DMS153 (cell line): ENCODE measurements around the gene METTL8.
A peak's percentile ranks its signal among the peaks of the same experiment; 100 is the strongest.
"Not testable (repeated sequence)": the region's sequence is repeated elsewhere in the genome, so short reads cannot be mapped to it uniquely, and the experiment has no call there.

ENCODE experiments used
- DNase-seq: peaks from one replicate; lab custom pipeline; 2025; lab: John Stamatoyannopoulos, UW

Gene METTL8

DNA sequence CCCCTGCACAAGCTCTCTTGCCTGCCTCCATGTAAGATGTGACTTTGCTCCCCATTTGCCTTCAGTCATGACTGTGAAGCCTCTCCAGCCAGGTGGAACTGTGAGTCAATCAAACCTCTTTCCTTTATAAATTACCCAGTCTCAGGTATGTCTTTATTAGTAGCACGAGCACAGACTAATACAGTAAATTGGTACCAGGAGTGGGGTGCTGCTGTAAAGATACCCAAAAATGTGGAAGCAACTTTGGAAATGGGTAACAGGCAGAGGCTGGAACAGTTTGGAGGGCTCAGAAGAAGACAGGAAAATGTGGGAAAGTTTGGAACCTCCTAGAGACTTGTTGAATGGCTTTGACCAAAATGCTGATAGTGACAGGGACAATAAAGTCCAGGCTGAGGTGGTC, 122.2 kb downstream of the METTL8 start:
- DNase-seq = not testable (repeated sequence)

DNA sequence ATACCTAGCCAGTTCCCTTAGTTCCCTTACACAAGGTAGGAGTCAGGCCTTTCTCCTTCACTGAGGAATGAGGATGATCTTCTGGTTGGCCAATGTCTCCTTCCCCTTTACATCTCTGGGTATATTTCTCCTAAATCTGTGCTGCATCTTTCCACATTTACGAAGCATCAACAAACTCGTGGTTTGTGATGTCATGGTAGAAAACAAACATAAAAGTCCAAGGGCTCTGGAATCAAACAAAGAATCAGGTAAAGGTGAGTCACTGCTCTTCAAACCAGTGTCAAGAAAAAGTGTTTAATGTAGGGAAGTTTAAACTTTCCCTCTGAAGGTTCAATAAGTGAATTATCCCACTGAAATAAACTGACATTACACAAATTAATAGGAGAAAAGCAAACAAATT, 122.9 kb downstream of the METTL8 start:
- DNase-seq = no peak

GRCh38 chr2:171309455-171310286, 124.1 kb downstream of the METTL8 start:
- DNase-seq = no peak

DNA sequence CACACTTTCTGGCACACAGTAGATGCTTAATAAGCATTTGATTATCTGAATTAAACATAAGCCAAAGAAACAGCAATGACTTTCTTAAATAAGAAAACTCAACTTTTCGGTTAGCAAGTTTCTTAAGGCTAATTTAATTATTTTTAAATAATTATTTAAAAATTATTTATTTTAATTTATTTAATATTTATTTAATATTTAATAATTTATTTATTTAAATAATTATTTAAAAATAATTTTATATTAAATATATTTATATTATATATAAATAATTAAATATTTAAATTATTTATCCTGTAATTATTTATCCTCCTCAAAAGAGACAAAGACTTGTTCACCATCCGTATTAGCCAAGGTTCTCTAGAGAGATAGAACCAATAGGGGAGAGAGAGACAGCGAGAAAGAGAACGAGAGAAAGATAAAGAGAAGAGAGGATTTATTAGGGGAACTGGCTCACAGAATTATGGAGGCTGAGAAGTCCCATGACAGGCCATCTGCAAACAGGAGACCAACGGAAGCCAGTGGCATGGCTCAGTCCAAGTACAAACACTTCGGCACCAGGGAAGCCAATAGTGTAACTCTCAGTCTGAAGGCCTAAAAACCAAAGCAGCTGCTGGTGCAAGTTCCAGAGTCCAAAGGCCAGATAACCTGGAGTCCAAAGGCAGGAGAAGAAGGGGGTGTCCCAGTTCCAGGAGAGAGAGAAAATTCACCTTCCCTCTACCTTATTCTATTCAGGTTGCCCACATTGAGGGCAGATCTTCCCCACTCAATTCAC, 125.3 kb downstream of the METTL8 start:
- no peak for DNase-seq

DNA sequence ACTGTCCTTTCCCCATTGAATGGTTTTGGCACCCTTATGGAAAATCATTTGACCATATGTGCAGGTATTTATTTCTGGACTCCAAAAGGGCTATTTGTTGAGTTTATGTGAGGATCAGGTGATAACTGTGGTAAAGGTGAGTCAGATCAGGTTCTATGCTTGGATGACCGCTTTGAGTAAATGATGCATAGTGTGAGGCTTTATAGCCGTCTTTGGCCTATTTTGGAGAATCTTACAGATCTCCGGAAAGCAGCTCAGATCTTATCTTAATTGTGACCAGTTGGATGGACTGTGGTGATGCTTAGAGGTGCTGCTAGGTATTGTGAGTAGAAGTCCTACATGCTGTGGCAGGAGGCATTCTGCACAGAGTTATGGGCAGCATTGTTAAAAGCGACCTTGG, 126.2 kb downstream of the METTL8 start:
- DNase-seq = no peak

GRCh38 chr2:171297956-171298355, 135.8 kb downstream of the METTL8 start:
- no peak for DNase-seq

DNA sequence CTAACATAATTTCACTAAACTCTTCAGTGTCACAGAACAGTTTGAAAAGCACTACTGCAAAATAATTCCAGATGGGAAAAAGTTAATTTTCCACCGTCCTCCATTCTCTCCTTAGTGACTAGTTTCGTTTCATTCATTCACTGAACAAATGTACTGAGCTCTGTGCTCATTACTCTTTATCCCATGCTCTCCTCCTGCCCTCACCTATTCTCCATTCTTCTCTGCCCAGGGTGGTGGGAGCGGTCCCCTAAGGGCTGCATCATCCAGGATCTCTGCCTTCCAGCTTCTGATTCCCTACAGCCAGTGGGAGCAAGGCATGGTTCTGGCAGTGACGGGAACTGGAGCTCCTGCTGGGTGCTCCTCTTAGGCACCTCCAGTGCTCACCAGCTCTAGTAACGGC, 139.2 kb downstream of the METTL8 start:
- no peak for DNase-seq

GRCh38 chr2:171293661-171294060, 140.1 kb downstream of the METTL8 start:
- DNase-seq = no peak

DNA sequence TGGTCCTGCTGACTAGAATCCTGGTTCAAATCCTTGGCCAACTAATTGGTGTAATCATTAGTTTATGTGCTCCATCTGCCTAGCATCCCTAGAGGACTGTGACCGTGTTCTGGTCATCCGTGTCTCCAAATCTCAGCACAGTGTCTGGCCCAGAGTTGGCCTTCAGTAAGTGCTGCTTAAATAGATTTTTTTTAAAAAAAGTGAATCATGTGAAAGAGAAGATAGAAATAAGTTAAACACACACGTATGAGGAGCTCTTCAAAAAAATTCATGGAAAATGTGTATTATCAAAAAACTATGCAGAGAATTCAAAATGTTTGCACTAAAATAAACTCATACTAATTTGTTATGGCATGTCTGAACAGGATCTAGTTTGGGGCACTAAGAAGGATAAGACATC, 143.8 kb downstream of the METTL8 start:
- DNase-seq = no peak

GRCh38 chr2:171289316-171289715, 144.5 kb downstream of the METTL8 start:
- no peak for DNase-seq

DNA sequence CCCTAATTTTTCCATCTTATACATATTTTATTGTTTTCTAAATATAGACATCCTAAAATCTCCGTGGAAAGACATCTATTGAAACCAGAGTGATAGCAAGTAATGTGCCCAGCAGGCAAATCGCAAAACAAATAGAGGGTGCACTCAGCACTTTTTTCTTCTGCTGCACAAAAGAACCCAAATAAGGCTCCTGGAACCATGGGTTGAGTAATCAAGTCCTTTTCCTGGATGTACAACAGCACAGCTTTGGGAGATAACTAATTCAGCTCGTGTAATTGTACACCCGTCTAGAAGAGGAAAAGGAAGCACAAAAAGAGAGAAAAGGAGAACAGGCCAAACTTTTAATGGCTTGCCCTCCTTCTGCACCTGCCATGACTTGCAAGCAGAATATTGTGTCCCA, 146.2 kb downstream of the METTL8 start:
- DNase-seq = peak; percentile 45

DNA sequence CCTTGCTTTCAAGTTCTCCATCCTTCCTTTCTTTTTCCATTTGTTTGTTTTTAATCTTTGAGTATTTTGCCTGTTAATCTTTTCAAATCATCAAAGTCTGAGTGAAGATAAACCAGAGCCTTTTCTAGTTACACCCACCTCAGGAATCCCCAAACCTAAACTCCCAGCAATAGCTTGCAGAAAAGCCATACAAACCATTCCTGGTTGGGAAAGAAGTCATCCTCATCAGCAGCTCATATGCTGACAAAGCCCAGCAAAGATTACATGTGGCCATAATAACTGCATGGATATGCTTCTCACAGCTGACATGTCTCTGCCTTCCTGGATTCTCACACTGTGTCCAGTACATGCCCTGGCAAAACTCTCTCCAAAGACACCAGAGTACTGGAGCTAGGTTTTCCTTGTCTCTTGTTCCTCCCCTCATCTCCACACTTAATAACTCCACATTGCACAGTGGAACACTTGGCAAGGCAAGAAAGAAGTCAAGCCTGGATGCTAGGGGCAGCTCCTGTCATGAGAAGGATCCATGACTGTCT, 146.7 kb downstream of the METTL8 start:
- DNase-seq = no peak

DNA sequence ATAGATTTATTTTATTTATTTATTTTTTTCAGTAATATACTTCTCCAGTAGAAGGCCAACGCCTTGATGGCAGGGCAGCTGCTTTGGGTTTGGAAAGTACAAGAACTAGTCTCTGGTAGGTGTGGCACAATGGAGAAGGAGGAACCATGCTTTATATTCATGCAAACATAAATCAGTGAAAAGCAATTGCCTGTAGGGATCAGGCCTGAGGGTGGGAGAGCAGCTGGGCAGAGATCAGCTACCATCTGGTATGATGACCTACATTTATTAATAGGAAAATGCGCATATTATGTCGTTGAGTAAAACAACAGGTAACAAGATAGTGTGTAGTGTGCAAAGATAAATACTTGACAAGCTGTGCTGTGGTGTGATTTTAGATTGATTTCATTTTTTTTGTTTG, 152.7 kb downstream of the METTL8 start:
- no peak for DNase-seq

- no peak for DNase-seq
Observed at GRCh38 chr2:171279983-171280790, 153.6 kb downstream of the METTL8 start.

DNA sequence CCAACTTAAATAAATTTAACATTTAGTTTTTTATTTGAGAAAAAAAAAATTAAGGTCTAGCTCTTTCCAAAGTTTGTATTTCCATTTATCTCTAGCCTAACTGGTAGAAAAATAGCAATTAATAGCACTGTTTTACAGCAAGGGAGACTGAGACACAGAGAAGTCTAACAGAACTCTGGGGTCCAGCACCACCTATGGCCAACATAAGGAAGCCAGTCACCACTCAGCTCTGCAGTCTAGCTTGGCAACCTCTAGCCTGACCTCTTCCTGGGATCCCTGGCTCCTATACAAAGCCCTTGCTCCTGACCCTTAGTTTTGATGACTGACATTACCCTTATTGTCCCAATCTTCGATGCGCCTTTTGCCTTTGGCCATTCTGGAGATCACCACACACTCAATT, 159.0 kb downstream of the METTL8 start:
- DNase-seq = no peak

DNA sequence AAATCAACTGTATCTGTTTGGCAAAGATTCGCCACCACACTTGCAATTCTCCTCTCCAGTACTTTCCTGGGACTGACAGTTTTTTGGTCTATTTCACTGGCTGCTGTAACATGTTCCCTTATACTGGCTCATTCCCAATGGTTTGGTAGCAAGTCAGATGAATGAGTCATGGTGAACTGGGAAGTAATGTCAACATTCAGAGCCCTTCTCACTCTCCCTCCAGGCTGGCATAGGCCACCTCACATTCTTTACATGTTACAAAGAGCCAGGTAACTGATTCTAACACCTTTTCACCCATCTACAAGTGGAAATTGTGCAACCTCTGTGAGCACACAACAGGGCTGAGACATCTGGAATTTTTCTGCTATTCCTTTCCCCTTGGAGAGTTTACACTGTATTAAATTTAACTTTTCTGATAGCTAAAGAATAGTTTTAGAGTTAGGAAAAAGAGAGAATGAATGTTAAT, 161.8 kb downstream of the METTL8 start:
- no peak for DNase-seq

- no peak for DNase-seq
Observed at GRCh38 chr2:171271386-171271785, 162.4 kb downstream of the METTL8 start.

- DNase-seq = no peak
Observed at GRCh38 chr2:171267855-171268629, 165.7 kb downstream of the METTL8 start.
